A549 (cell line): ENCODE measurements around the gene SCN3B. TPM values are rescaled to one million over a fixed set of nuclear protein-coding genes. Genes with fewer than 3 reads are reported as not detected.

Experiments used
- ATAC-seq, 2 experiments: fragments of 200-7000 bp in 1 of 2; fragments of >200 bp in 1 of 2; cut with Nextera tagmentation in 1 of 2; cut with Tn5 transposase in 1 of 2; 3 replicates each; pipeline versions ENCODE4 v1.8.0 to v1.9.1; 2018 to 2020; ENCODE audit warnings: mild to moderate bottlenecking in 1 of 2, moderate library complexity in 1 of 2
- CTCF ChIA-PET: fragments of 300-600 bp; sonication (Branson Sonifier 250); formaldehyde crosslinking; extraction: SDS; loops from one replicate; lab custom pipeline; 2021; ENCODE audit warnings: antibody characterized with exemption, inconsistent platforms; lab: Yijun Ruan, JAX
- POLR2A ChIA-PET: fragments of 350-600 bp; formaldehyde crosslinking; extraction: SDS; loops from one replicate; lab custom pipeline; 2021; ENCODE audit warnings: antibody characterized with exemption, inconsistent platforms; lab: Yijun Ruan, JAX
- DNase-seq, 2 experiments: peaks; one replicate each; pipeline versions ENCODE4 v3.0.0 to v3.0.0-alpha.2; 2011 to 2016; ENCODE audit warnings: low read depth in 1 of 2, low spot score in 1 of 2
- FAIRE-seq: peaks from 2 replicates; lab custom pipeline; 2011; peaks lifted over from hg19 to GRCh38; lab: Jason Lieb, UNC
- H3K27ac ChIP-seq, 2 experiments: fragments of >200 bp; sonication (Bioruptor Twin); formaldehyde crosslinking; 3 replicates each; pipeline ENCODE4 v1.5.1; 2016 to 2017
- H3K4me1 ChIP-seq: fragments of >200 bp; sonication (Bioruptor Twin); formaldehyde crosslinking; 3 replicates; pipeline ENCODE4 v1.6.1; 2016
- H3K4me2 ChIP-seq: fragments of >200 bp; sonication (Bioruptor Twin); formaldehyde crosslinking; 3 replicates; pipeline ENCODE4 v1.6.1; 2016
- H3K4me3 ChIP-seq: fragments of >200 bp; sonication (Bioruptor Twin); formaldehyde crosslinking; 3 replicates; pipeline ENCODE4 v1.5.1; 2016
- H3K9me3 ChIP-seq: fragments of >200 bp; sonication (Bioruptor Twin); formaldehyde crosslinking; 3 replicates; pipeline ENCODE4 v1.6.1; 2016
- BCL3 ChIP-seq: fragments of >200 bp; sonication (Bioruptor Twin); formaldehyde crosslinking; IDR thresholded peaks from 3 replicates; pipeline ENCODE4 v1.6.1; 2016
- E2F6 ChIP-seq: IDR thresholded peaks from 2 replicates; pipeline ENCODE4 v1.6.1; 2012; ENCODE audit warnings: low read depth, borderline replicate concordance
- ELK1 ChIP-seq: fragments of 150-350 bp; IDR thresholded peaks from 2 replicates; pipeline ENCODE4 v1.6.1; 2014; ENCODE audit warnings: low read depth, mild to moderate bottlenecking, low read length
- EP300 ChIP-seq, 2 experiments: fragments of >200 bp; sonication (Bioruptor Twin); formaldehyde crosslinking; IDR thresholded peaks; 2 replicates in 1 of 2; 3 replicates in 1 of 2; pipeline ENCODE4 v1.6.1; 2016 to 2017
- FOSB ChIP-seq: fragments of 250-450 bp; sonication (Bioruptor Pico); IDR thresholded peaks from 2 replicates; pipeline ENCODE4 v1.5.0; 2020; ENCODE audit warnings: mild to moderate bottlenecking, moderate library complexity
- FOXS1 ChIP-seq: fragments of 250-450 bp; sonication (Bioruptor Pico); IDR thresholded peaks from 2 replicates; pipeline ENCODE4 v1.5.0; 2020; ENCODE audit warnings: mild to moderate bottlenecking, moderate library complexity
- HDAC2 ChIP-seq: fragments of 200-600 bp; sonication (generic); IDR thresholded peaks from 2 replicates; pipeline ENCODE4 v1.6.1; 2016
- HEYL ChIP-seq: fragments of 250-450 bp; sonication (Bioruptor Pico); IDR thresholded peaks from 2 replicates; pipeline ENCODE4 v1.8.0; 2021; ENCODE audit warnings: mild to moderate bottlenecking, moderate library complexity
- HOXA7 ChIP-seq: fragments of 250-450 bp; sonication (Bioruptor Pico); IDR thresholded peaks from 2 replicates; pipeline ENCODE4 v1.5.0; 2020; ENCODE audit warnings: mild to moderate bottlenecking, moderate library complexity
- JUN ChIP-seq, 2 experiments: fragments of >200 bp; sonication (Bioruptor Twin); formaldehyde crosslinking; IDR thresholded peaks; 2 replicates in 1 of 2; 3 replicates in 1 of 2; pipeline ENCODE4 v1.6.1; 2016 to 2017
- JUNB ChIP-seq: fragments of >200 bp; sonication (Bioruptor Twin); formaldehyde crosslinking; IDR thresholded peaks from 2 replicates; pipeline ENCODE4 v1.6.1; 2016
- NFE2L2 ChIP-seq: fragments of 150-350 bp; conservative IDR thresholded peaks from 2 replicates; pipeline ENCODE4 v1.6.1; 2014; ENCODE audit warnings: low read length
- NR3C1 ChIP-seq: fragments of >200 bp; sonication (Bioruptor Twin); formaldehyde crosslinking; IDR thresholded peaks from 3 replicates; pipeline ENCODE4 v1.6.1; 2017
- PBX3 ChIP-seq: IDR thresholded peaks from 2 replicates; pipeline ENCODE4 v1.6.1; 2012
- RARB ChIP-seq: fragments of 250-450 bp; sonication (Bioruptor Pico); IDR thresholded peaks from 2 replicates; pipeline ENCODE4 v1.8.0; 2021; ENCODE audit warnings: mild to moderate bottlenecking, moderate library complexity
- RCOR1 ChIP-seq: fragments of 150-350 bp; IDR thresholded peaks from 2 replicates; pipeline ENCODE4 v1.6.1; 2014; ENCODE audit warnings: antibody characterized with exemption, low read length, low read depth
- REST ChIP-seq: fragments of 200-600 bp; sonication (generic); IDR thresholded peaks from 2 replicates; pipeline ENCODE4 v1.6.1; 2016; ENCODE audit warnings: antibody characterized with exemption, mild to moderate bottlenecking, moderate library complexity
- TFCP2L1 ChIP-seq: fragments of 250-450 bp; sonication (Bioruptor Pico); IDR thresholded peaks from 2 replicates; pipeline ENCODE4 v1.5.0; 2021; ENCODE audit warnings: mild to moderate bottlenecking
- WGBS: methylation state at CpG from one replicate; pipeline ENCODE4 v1.1.6; 2017; ENCODE audit errors: missing lambda C conversion rate; 5-methylcytosine and 5-hydroxymethylcytosine counted together
- polyA plus RNA-seq, 4 experiments: library from polyadenylated mRNA; depleted of rRNA in 3 of 4; stranded (reverse); fragments of >200 nt; fragmentation: RNase III in 1 of 4; extraction: RNeasy Plus Mini Kit Qiagen cat#74134 plus additional on column Dnase treatment in 1 of 4; gene quantifications; 2 replicates in 3 of 4; 3 replicates in 1 of 4; pipeline ENCODE4 v1.2.3, GENCODE V29; 2011 to 2017

Gene SCN3B
- polyA plus RNA-seq, 2 of the 4 experiments (the other 2 are of a cell fraction): 0.18 to 0.37 TPM

- H3K4me2 ChIP-seq: peak overlapping the region; percentile 81
Observed at GRCh38 chr11:123653483-123653826, 969 bp downstream of the SCN3B start.

More at GRCh38 chr11:123653483-123653826, 969 bp downstream of the SCN3B start:
- CTCF ChIA-PET: interaction anchor here (0.6 to 7.6 kb wide), 10 partner anchors 9 to 418 kb away, joined by 3 to 52 read pairs (median 6); no protein-coding TSS in a partner anchor
- H3K9me3 ChIP-seq: no peaks in the 10 kb centered on the region
- no peak overlapping the region for H3K27ac ChIP-seq
- TF ChIP-seq FOSB (CRISPR knock-in tag): no peak
- no peak for TF ChIP-seq HDAC2
- no peak for TF ChIP-seq ELK1
- no peak for TF ChIP-seq RCOR1
- TF ChIP-seq PBX3: no peak
- no peak for TF ChIP-seq HEYL (CRISPR knock-in tag)
- no peak for TF ChIP-seq REST
- TF ChIP-seq E2F6: no peak
- TF ChIP-seq TFCP2L1 (CRISPR knock-in tag): no peak
- TF ChIP-seq RARB (CRISPR knock-in tag): no peak
- TF ChIP-seq HOXA7 (CRISPR knock-in tag): no peak
- TF ChIP-seq EP300 (IDR thresholded peaks at IDR 0.05): no peak
- no peak for TF ChIP-seq BCL3
- no peak for TF ChIP-seq JUN (IDR thresholded peaks at IDR 0.05)
- no peak for TF ChIP-seq NR3C1
- no peak for TF ChIP-seq NFE2L2
- no peak for TF ChIP-seq FOXS1 (CRISPR knock-in tag)
- no peak for TF ChIP-seq JUNB
- TF ChIP-seq, all 56 proteins: peak for 0
- 33% methylated on average over 5 of the region's 10 CpGs for WGBS
- ATAC-seq (no peak), DNase-seq (no peak), FAIRE-seq (no peak)
- peak overlapping the region; percentile 73; the same call in 1 of the 3 replicates for H3K4me3 ChIP-seq
- peaks cover 3% of the 10 kb centered on the region; the same call in 1 of the 3 replicates for H3K4me1 ChIP-seq
- POLR2A ChIA-PET: interaction anchor here (0.6 kb wide), 1 partner anchor 14 kb away, joined by 3 read pairs; no protein-coding TSS in a partner anchor
